LNCaP clone FGC (cell line): ENCODE data around the gene GPATCH8.

Experiments
- DNase-seq: peaks from one replicate; pipeline ENCODE4 v3.0.0-alpha.2; 2011; ENCODE audit warnings: low read depth
- H3K4me3 ChIP-seq: 2 replicates; pipeline ENCODE4 v1.5.1; 2011; ENCODE audit warnings: mild to moderate bottlenecking, low read depth, low read length, control low read depth
- TF ChIP-seq, protein P1 (sequence below): IDR thresholded peaks from 2 replicates; pipeline ENCODE4 v1.5.1; 2012; ENCODE audit warnings: mild to moderate bottlenecking; ENCODE audit not compliant: control insufficient read depth, insufficient read depth; ENCODE audit errors: extremely low read depth

The GPATCH8 gene

GRCh38 chr17:44432254-44433157 lies 70.7 kb downstream of the GPATCH8 start:
- TF ChIP-seq, protein P1, sequence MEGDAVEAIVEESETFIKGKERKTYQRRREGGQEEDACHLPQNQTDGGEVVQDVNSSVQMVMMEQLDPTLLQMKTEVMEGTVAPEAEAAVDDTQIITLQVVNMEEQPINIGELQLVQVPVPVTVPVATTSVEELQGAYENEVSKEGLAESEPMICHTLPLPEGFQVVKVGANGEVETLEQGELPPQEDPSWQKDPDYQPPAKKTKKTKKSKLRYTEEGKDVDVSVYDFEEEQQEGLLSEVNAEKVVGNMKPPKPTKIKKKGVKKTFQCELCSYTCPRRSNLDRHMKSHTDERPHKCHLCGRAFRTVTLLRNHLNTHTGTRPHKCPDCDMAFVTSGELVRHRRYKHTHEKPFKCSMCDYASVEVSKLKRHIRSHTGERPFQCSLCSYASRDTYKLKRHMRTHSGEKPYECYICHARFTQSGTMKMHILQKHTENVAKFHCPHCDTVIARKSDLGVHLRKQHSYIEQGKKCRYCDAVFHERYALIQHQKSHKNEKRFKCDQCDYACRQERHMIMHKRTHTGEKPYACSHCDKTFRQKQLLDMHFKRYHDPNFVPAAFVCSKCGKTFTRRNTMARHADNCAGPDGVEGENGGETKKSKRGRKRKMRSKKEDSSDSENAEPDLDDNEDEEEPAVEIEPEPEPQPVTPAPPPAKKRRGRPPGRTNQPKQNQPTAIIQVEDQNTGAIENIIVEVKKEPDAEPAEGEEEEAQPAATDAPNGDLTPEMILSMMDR = no peak

GRCh38 chr17:44424828-44425461 lies 78.3 kb downstream of the GPATCH8 start:
- no peak for DNase-seq
- H3K4me3 ChIP-seq = no peak overlapping the region
- TF ChIP-seq, protein P1 = no peak

More at GRCh38 chr17:44432254-44433157, 70.7 kb downstream of the GPATCH8 start:
- no peak for DNase-seq
- H3K4me3 ChIP-seq = no peak overlapping the region

GRCh38 chr17:44417553-44417952 lies 85.7 kb downstream of the GPATCH8 start:
- DNase-seq = no peak
- TF ChIP-seq, protein P1 = no peak

DNA sequence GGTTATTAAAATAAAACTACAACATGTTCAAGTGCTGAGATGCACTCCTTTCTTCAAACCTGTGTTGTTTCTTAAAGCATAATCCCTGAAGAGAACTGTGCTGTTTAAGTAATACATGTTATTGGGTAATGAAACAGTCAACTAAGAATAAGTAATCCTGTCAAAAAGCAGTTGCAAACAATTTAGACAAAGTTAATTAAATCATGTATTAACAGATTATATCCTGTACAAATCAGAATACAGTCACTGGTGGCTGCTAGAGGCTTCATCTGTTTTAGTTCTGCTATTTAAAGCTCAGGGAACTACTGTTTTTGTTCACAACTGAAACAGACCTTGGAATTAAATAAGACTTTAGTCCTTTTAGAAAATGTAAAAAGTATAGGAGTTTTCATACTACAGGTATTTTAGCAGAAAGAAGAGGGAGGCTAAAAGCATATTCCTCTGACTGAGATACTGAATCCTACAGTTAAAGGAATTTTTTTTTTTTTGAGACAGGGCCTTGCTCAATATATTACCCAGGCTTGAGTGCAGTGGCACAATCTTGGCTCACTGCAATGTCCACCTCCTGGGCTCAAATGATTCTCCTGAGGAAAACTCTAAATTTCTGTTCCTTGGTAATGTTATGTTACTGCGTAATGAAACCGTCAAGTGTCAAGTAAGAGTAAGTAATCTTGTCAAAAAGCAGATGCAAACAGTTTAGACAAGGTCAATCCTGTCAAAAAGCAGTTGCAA lies 86.5 kb downstream of the GPATCH8 start:
- DNase-seq = no peak
- TF ChIP-seq, protein P1 = no peak
- H3K4me3 ChIP-seq = no peak overlapping the region

More at GRCh38 chr17:44417553-44417952, 85.7 kb downstream of the GPATCH8 start:
- no peak overlapping the region for H3K4me3 ChIP-seq

DNA sequence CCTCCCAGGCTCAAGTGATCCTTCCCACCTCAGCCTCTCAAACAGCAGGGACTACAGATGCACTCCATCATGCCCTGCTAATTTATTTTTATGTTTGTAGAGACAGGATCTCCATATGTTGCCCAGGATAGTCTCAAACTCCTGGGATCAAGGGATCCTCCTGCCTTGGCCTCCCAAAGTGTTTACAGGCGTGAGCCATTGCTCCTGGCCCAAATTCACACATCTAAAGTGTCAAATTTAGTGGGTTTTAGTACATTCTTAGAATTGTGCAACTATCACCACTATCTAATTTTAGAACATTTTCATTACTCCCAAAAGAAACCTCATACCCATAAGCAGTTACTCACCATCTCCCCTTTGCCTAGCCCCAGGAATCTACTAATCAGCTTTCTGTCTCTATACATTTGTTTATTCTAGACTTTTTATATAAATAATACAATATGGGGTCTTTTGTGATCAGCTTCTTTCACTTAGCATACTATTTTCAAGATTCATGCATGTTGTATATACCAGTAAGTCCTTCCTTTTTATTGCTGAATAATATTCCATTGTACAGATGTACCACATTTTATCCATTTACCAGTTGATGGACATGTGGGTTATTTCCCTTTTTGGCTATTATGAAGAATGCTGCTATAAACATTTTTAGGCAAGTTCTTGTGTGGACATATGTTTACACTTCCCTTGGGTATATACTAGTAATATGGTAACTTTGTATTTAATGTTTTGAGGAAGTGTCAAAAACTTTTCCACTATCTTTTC lies 88.6 kb downstream of the GPATCH8 start:
- no peak overlapping the region for H3K4me3 ChIP-seq
- TF ChIP-seq, protein P1 = no peak
- DNase-seq = no peak

GRCh38 chr17:44409309-44410028 lies 93.7 kb downstream of the GPATCH8 start:
- no peak for DNase-seq
- no peak overlapping the region for H3K4me3 ChIP-seq
- TF ChIP-seq, protein P1 = no peak
